ENCODE data around the gene MMP14.
"Not testable (repeated sequence)": the region's sequence is repeated elsewhere in the genome, so short reads cannot be mapped to it uniquely, and the experiment has no call there.

Gene MMP14

GRCh38 chr14:22836301-22837113 is at the start of gene MMP14:
Gene MMP14, plus strand, starts transcription at chr14:22836585. Its CDS starts 233 bp downstream, at chr14:22836818.
- DNase-seq (ENCODE audit: low spot score), result no peak

GRCh38 chr14:22786685-22787084 is 49.7 kb upstream of the MMP14 start:
- DNase-seq (ENCODE audit: low spot score), result no peak

GRCh38 chr14:22791301-22791700 is 45.1 kb upstream of the MMP14 start:
- DNase-seq (ENCODE audit: low spot score), result no peak

GRCh38 chr14:22792158-22792557 is 44.2 kb upstream of the MMP14 start:
- no peak for DNase-seq (ENCODE audit: low spot score)

GRCh38 chr14:22793550-22793949 is 42.8 kb upstream of the MMP14 start:
- not testable (repeated sequence) for DNase-seq (ENCODE audit: low spot score)

- no peak for DNase-seq (ENCODE audit: low spot score)
Observed at GRCh38 chr14:22793976-22794375, 42.4 kb upstream of the MMP14 start.

DNA sequence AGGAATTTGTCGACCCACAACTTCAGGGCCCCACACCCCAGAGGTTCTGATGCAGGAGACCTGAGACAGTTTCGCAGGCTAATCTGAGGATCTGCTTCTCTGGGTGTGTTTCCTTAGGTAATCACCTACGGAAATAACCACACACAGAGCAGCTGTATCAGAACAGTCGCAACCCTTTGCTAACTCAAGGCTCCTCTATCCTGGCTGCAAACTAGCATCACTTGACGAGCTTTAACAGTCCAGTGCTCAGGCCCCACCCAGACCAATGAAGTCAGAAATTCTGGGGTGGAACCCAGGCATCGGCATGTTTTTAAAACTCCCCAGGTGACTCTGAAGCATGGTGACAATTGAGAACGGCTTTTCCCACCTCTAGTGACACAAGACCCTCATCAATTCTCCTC is 41.8 kb upstream of the MMP14 start:
- no peak for DNase-seq (ENCODE audit: low spot score)

- no peak for DNase-seq (ENCODE audit: low spot score)
Observed at GRCh38 chr14:22796087-22796707, 40.2 kb upstream of the MMP14 start.

- no peak for DNase-seq (ENCODE audit: low spot score)
Observed at GRCh38 chr14:22797017-22797917, 39.1 kb upstream of the MMP14 start.

GRCh38 chr14:22798528-22798927 is 37.9 kb upstream of the MMP14 start:
- no peak for DNase-seq (ENCODE audit: low spot score)

- no peak for DNase-seq (ENCODE audit: low spot score)
Observed at GRCh38 chr14:22800346-22800745, 36.0 kb upstream of the MMP14 start.

- DNase-seq (ENCODE audit: low spot score), result no peak
Observed at GRCh38 chr14:22801716-22802115, 34.7 kb upstream of the MMP14 start.

DNA sequence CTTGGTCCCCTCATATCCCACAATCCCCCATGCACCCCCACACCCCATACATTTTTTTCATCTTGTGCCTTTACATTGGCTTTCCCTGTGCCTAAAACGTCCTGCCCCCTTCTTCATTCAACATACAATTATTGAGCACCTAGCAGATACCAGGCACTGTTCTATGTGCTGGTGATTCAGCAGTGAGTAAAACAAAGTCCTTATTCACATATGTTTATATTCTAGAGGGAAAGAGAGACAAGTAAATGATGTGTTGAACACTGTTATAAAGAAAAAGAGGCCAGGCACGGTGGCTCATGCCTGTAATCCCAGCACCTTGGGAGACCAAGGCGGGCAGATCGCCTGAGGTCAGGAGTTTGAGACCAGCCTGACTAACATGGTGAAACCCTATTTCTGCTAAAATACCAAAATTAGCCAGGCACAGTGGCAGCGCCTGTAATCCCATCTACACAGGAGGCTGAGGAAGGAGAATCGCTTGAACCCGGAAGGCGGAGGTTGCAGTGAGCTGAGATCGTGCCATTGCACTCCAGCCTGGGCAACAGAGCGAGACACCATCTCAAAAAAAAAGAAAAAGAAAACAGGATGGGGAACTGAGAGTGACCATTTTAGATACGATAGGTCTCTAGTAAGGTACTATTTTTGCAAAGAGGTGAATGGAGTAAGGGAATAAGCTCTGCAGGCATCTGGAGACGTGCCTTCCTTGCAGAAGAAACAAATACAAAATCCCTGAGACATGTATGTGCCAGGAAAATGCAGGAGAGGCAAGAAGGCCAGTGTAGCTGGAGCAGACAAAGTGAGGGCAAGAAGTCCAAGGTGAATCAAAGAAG is 33.3 kb upstream of the MMP14 start:
- no peak for DNase-seq (ENCODE audit: low spot score)

- DNase-seq (ENCODE audit: low spot score), result no peak
Observed at GRCh38 chr14:22803687-22803974, 32.8 kb upstream of the MMP14 start.

GRCh38 chr14:22805235-22805634 is 31.1 kb upstream of the MMP14 start:
- not testable (repeated sequence) for DNase-seq (ENCODE audit: low spot score)

DNA sequence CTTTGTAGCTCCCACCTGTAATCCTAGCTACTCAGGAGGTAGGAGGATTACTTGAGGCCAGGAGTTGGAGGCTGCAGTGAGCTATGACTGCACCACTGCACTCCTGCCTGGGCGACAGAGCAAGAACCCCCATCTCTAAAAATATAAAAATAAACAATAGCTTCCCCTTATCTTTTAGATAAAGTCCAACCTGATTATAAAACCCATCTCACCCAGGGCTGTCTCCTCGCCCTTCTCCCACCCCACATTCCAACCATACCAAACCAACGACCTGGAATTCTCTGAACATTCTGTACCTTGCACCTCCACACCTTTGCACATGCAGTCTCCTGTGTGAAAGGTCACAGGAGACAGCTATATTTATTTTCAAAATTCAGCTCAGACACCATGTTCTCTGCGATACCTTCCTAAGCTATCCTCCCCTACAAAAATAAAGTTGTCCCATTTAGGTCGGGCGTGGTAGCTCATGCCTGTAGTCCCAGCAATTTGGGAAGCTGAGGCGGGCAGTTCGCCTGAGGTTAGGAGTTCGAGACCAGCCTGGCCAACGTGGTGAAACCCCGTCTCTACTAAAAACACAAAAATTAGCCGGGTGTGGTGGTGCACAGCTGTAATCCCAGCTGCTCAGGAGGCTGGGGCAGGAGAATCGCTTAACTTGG is 28.8 kb upstream of the MMP14 start:
- no peak for DNase-seq (ENCODE audit: low spot score)

DNA sequence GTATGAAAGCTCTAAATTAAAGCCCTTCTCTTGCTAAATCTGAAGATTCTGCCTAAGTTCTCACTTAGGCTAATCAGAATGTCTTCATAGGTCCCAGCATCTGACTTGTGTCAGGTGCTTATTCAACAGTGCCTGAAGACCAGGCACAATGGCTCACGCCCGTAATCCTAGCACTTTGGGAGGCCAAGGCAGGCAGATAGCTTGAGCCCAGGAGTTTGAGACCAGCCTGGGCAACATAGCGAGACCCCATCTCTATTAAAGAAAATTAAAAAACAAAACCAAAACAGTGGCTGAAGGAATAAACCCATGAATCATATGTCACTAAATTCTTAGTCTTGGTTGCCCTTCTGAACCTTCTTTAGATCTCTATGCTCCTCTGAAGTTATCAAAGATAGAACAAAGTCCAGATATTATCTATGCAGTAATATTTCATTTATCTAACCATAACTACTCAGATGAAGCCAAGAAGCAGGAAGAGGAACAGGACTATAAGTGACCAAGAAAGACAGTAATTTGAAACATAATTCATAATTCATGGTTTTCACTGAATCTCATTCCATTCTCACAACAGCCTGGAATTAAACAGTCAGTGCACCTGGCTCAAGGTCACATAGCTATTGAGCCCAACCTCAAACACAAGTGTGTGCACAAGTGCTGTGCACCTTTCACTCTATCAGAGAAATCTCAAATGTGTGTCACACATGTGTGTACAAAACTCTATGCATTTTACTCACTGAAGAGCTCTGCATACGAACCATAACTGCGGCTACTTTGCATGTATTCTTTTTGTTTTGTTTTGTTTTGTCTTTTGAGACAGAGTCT is 27.8 kb upstream of the MMP14 start:
- no peak for DNase-seq (ENCODE audit: low spot score)

DNA sequence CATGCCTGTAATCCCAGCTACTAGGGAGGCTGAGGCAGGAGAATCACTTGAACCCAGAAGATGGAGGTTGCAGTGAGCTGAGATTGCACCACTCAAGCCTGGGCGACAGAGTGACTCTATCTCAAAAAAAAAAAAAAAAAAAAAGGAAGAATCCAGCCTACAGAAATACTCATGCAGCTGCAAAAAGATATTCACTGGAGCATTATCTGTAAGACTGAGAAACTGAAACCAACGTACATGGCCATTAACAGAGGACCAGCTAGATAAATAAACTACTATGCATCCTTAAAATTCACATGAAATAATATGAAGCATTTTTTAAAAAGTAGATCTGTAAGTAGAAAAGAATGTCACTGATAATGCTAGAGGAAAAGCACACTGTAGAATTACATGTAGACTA is 24.7 kb upstream of the MMP14 start:
- no peak for DNase-seq (ENCODE audit: low spot score)

DNA sequence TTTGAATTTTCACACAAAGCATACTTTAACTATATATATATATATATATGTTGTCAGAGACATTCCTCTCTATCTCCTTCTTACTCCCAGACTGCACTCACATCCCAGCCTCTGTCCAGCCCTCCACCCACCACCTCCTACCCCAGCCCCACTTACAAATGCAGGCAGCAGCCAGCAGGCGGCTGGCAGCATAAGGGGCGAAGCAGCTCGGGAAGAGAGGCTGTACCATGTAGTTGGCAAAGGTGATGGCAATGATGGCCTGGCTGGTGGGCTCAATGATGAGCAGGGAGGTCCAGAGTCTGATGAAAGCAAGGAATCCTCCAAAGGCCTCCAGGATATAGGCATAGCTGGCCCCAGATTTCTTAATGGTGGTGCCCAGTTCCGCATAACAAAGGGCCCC is 23.6 kb upstream of the MMP14 start:
- no peak for DNase-seq (ENCODE audit: low spot score)

DNA sequence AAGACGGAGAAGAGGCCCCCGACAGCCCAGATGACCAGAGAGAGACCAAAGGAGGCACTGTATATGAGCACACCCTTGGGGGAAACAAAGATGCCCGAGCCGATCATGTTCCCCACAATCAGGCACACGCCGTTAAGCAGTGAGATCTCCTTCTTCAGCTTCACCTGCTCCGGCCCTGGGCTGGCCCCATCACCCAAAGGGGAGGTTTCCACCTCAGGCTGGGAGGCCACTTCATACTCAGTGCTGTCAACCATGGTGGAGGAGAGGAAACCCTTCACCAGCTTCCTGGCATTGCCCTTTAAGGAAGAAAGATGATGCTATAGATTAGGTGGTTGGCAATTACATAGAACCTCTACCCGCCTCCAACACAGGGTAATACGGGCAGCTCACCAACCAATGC is 23.2 kb upstream of the MMP14 start:
- no peak for DNase-seq (ENCODE audit: low spot score)

- DNase-seq (ENCODE audit: low spot score), result no peak
Observed at GRCh38 chr14:22814373-22814772, 22.0 kb upstream of the MMP14 start.
